Smooth muscle cell (in vitro differentiated cells): ENCODE data around the gene KRTAP10-1. TPM values are rescaled to one million over a fixed set of nuclear protein-coding genes. Genes with fewer than 3 reads are reported as not detected.

Source experiments
- DNase-seq: peaks from one replicate; lab custom pipeline; 2025; ENCODE audit not compliant: unreplicated experiment; lab: John Stamatoyannopoulos, UW
- H2AFZ ChIP-seq: fragments of 200-600 bp; sonication (generic); 2 replicates; pipeline ENCODE4 v1.6.0; 2016; ENCODE audit warnings: antibody characterized with exemption, low read depth, mild to moderate bottlenecking
- H3F3A ChIP-seq: fragments of 200-600 bp; sonication (generic); 2 replicates; pipeline ENCODE4 v1.6.0; 2017; ENCODE audit warnings: antibody characterized with exemption, low read depth
- H3K27ac ChIP-seq: fragments of 200-600 bp; sonication (generic); 2 replicates; pipeline ENCODE4 v1.5.1; 2016; ENCODE audit warnings: low read depth, mild to moderate bottlenecking
- H3K27me3 ChIP-seq: fragments of 200-600 bp; sonication (generic); 2 replicates; pipeline ENCODE4 v1.6.1; 2016; ENCODE audit warnings: low read depth, mild to moderate bottlenecking
- H3K36me3 ChIP-seq: fragments of 200-600 bp; sonication (generic); 2 replicates; pipeline ENCODE4 v1.5.1; 2016; ENCODE audit warnings: low read depth
- H3K4me1 ChIP-seq: fragments of 200-600 bp; sonication (generic); 2 replicates; pipeline ENCODE4 v1.5.1; 2016; ENCODE audit warnings: low read depth
- H3K4me2 ChIP-seq: fragments of 200-600 bp; sonication (generic); 2 replicates; pipeline ENCODE4 v1.6.0; 2016; ENCODE audit warnings: mild to moderate bottlenecking
- H3K4me3 ChIP-seq: fragments of 200-600 bp; sonication (generic); 2 replicates; pipeline ENCODE4 v1.5.1; 2016; ENCODE audit warnings: mild to moderate bottlenecking
- H3K79me2 ChIP-seq: fragments of 200-600 bp; sonication (generic); 2 replicates; pipeline ENCODE4 v1.6.0; 2016; ENCODE audit warnings: low read depth, mild to moderate bottlenecking
- H3K9ac ChIP-seq: fragments of 200-600 bp; sonication (generic); 2 replicates; pipeline ENCODE4 v1.6.0; 2016; ENCODE audit warnings: low read depth
- H3K9me3 ChIP-seq: fragments of 200-600 bp; sonication (generic); replicated peaks from 2 replicates; pipeline ENCODE4 v1.5.1; 2016; ENCODE audit warnings: low read depth
- H4K20me1 ChIP-seq: fragments of 200-600 bp; sonication (generic); 2 replicates; pipeline ENCODE4 v1.6.0; 2016; ENCODE audit warnings: low read depth
- WGBS: methylation state at CpG from one replicate; pipeline ENCODE4 v1.1.7; 2016; ENCODE audit warnings: low lambda C conversion rate; 5-methylcytosine and 5-hydroxymethylcytosine counted together
- polyA plus RNA-seq: library from polyadenylated mRNA; unstranded; fragments of >200 nt; fragmentation: Nextera tagmentation; extraction: Ambion mirVana; gene quantifications from 2 replicates; pipeline ENCODE4 v1.2.1, GENCODE V29; 2016
- total RNA-seq: library from RNA; depleted of rRNA; stranded (reverse); fragments of >200 nt; gene quantifications from 2 replicates; pipeline ENCODE4 v1.2.3, GENCODE V29; 2014
- TF ChIP-seq, protein P1 (sequence below): fragments of 200-600 bp; sonication (generic); IDR thresholded peaks from 2 replicates; pipeline ENCODE4 v1.5.1; 2017; ENCODE audit warnings: borderline replicate concordance, mild to moderate bottlenecking, antibody characterized with exemption; ENCODE audit not compliant: insufficient read depth, poor library complexity, severe bottlenecking

The KRTAP10-1 gene
- total and polyA plus RNA-seq, 2 experiments from 2014 or later: not detected

DNA sequence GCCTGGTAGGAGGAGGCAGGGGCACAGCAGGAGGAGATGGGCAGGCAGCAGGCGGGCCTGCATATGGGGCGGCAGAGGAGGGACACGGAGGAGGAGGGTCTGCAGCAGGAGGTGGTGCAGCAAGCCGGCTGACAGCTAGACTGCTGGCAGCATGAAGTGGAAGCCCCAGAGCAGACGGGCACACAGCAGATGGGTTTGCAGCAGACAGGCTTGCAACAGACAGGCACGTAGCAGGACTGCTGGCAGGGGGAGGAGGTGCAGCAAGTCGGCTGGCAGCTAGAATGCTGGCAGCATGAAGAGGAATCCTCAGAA, 39.8 kb upstream of the KRTAP10-1 start:
- WGBS: 86% methylated on average over 7 of the region's 7 CpGs
- H3K27me3 ChIP-seq: no peaks in the 10 kb centered on the region
- H3K4me1 ChIP-seq: peaks cover 3% of the 10 kb centered on the region
- no peak overlapping the region for H3K4me3 ChIP-seq
- no peaks in the 10 kb centered on the region for H3K79me2 ChIP-seq
- H2AFZ ChIP-seq: no peak overlapping the region
- no peak for DNase-seq
- no peaks in the 10 kb centered on the region for H3K36me3 ChIP-seq
- no peak overlapping the region for H3K9ac ChIP-seq
- peaks cover 17% of the 10 kb centered on the region for H3K9me3 ChIP-seq
- no peaks in the 10 kb centered on the region for H4K20me1 ChIP-seq
- TF ChIP-seq, protein P1, sequence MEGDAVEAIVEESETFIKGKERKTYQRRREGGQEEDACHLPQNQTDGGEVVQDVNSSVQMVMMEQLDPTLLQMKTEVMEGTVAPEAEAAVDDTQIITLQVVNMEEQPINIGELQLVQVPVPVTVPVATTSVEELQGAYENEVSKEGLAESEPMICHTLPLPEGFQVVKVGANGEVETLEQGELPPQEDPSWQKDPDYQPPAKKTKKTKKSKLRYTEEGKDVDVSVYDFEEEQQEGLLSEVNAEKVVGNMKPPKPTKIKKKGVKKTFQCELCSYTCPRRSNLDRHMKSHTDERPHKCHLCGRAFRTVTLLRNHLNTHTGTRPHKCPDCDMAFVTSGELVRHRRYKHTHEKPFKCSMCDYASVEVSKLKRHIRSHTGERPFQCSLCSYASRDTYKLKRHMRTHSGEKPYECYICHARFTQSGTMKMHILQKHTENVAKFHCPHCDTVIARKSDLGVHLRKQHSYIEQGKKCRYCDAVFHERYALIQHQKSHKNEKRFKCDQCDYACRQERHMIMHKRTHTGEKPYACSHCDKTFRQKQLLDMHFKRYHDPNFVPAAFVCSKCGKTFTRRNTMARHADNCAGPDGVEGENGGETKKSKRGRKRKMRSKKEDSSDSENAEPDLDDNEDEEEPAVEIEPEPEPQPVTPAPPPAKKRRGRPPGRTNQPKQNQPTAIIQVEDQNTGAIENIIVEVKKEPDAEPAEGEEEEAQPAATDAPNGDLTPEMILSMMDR: no peak
- no peak overlapping the region for H3K4me2 ChIP-seq
- no peak overlapping the region for H3K27ac ChIP-seq
- no peaks in the 10 kb centered on the region for H3F3A ChIP-seq

DNA sequence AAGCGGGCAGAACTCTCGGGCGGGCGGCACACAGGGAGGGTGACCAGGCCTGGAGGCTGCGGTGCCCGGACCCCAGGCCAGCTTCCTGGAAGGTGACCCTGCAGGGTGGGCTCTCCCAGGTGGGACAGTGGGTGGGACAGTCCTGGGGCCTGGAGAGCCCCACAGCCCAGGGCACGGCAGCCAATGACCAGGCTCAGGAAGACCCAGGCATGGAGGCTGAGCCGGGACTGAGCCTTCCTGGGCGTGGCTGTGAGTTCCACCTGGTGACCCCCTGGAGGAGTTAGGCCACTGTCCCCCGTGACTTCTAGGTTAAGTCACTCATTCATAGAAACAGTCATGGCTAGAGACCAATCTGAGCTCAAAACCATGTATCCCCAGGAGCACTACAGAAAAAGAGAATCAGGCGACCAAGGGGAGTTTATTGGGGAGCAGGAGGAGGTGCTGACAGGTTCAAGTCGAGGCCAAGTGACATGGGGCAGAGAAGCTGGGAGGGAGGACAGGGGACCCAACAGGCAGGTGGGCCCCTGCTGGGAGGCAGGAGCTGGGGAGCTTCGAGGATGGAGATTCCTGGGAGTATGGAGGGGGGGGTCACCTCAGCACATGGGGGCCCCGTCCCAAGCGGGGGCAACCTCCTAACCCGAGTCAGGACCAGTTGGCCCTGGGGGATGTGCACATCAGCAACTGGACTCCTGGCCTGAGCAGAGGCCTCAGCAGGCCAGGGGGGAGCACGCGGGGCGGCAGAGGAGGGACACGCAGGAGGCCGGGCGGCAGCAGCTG, 39.2 kb upstream of the KRTAP10-1 start:
- TF ChIP-seq, protein P1: no peak
- Histone ChIP-seq H3K27ac (no peak overlapping the region), H3K79me2 (no peaks in the 10 kb centered on the region), H3K27me3 (no peaks in the 10 kb centered on the region), H2AFZ (no peak overlapping the region), H3K36me3 (no peaks in the 10 kb centered on the region), H3K9me3 (peaks cover 17% of the 10 kb centered on the region), H3K4me2 (no peak overlapping the region), H4K20me1 (no peaks in the 10 kb centered on the region), H3K4me3 (no peak overlapping the region), H3F3A (no peaks in the 10 kb centered on the region), H3K9ac (no peak overlapping the region), H3K4me1 (peaks cover 3% of the 10 kb centered on the region)
- DNase-seq: no peak
- 93% methylated on average over 21 of the region's 22 CpGs for WGBS

DNA sequence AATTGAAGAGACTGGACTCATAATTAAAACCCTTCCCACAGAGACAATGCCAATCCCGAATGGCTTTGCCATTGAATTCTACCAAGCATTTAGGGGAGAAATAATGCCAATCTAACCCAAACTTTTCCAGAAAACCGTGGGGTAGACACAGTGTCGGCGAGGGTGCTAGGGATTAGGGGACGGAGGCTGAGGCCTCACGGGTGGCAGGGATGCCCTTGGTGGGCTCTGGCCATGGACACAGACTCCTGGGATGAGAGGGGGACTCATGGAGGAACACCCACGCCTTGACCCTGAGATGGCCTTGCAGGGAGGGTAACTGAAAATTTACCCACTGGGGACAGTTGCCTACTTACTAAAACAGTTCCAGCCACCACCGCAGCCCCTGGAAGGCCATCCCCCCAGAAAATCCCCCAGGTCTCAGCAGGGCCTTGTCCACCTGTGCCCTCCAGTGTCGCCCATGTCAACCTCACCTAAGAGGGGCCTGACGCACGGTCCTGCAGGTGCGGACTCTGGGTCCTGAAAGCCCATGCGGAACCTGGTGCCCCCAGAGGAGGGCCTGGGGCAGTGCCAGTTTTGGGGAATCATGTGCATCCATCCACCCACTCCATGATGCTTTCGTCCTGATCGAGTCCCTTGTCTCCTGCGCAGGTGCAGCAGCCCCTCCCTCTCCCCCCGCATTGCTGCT, 38.5 kb upstream of the KRTAP10-1 start:
- Histone ChIP-seq H3K4me2 (no peak overlapping the region), H3K27me3 (no peaks in the 10 kb centered on the region), H3K36me3 (no peaks in the 10 kb centered on the region), H3K27ac (no peak overlapping the region), H3F3A (no peaks in the 10 kb centered on the region), H3K4me1 (peaks cover 3% of the 10 kb centered on the region), H3K9ac (no peak overlapping the region), H3K79me2 (no peaks in the 10 kb centered on the region), H2AFZ (no peak overlapping the region), H3K4me3 (no peak overlapping the region), H3K9me3 (peaks cover 17% of the 10 kb centered on the region), H4K20me1 (no peaks in the 10 kb centered on the region)
- TF ChIP-seq, protein P1: no peak
- WGBS: 96% methylated on average over 17 of the region's 17 CpGs
- no peak for DNase-seq

DNA sequence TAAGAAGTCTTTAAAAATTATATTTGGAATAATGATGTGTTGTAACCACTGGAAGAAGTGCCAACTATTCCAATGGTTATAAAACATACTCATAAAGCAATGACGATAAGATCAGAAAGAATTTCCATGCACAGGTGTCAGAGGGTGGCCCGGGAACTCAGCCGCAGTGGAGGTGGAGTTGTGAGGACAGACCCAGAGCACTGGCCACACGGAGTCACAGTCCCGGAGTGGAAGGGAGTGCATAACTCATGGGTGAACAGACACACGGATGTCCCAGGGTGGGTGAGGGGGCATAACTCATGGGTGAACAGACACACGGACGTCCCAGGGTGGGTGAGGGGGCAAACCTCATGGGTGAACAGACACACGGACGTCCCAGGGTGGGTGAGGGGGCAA, 36.0 kb upstream of the KRTAP10-1 start:
- Histone ChIP-seq H3K79me2 (no peaks in the 10 kb centered on the region), H3K9me3 (peaks cover 8% of the 10 kb centered on the region), H3K27ac (no peak overlapping the region), H2AFZ (no peak overlapping the region), H3K27me3 (no peaks in the 10 kb centered on the region), H3K4me1 (no peaks in the 10 kb centered on the region), H4K20me1 (no peaks in the 10 kb centered on the region), H3F3A (no peaks in the 10 kb centered on the region), H3K4me3 (no peak overlapping the region), H3K36me3 (no peaks in the 10 kb centered on the region), H3K9ac (no peak overlapping the region), H3K4me2 (no peak overlapping the region)
- TF ChIP-seq, protein P1: no peak
- no peak for DNase-seq
- WGBS: 94% methylated on average over 8 of the region's 10 CpGs
